Activated naive CD4-positive, alpha-beta T cell treated with anti-CD3 and anti-CD28 coated beads, Interleukin-2, amount 50 U/mL, for 72 hours (primary cell): ENCODE measurements around the gene MGAT5B. TPM values are rescaled to one million over a fixed set of nuclear protein-coding genes. Genes with fewer than 3 reads are reported as not detected.
"Not testable (repeated sequence)": the region's sequence is repeated elsewhere in the genome, so short reads cannot be mapped to it uniquely, and the experiment has no call there.

Experiments used
- ATAC-seq, 2 donors: fragments of 150-1000 bp; cut with Tn5 transposase; 2 replicates each; pipeline ENCODE4 v1.10.0; 2021; ENCODE audit warnings: mild to moderate bottlenecking in 2 of 2, moderate library complexity in 2 of 2
- DNase-seq, 2 donors: peaks; one replicate each; pipeline ENCODE4 v3.0.0; 2021 to 2022; ENCODE audit warnings: low spot score in 2 of 2
- H3K27ac Mint-ChIP-seq, 2 donors: one replicate each; pipeline ENCODE4 v1.8.0; 2022; ENCODE audit warnings: mild to moderate bottlenecking in 2 of 2, mixed read lengths in 2 of 2
- H3K36me3 Mint-ChIP-seq, 2 donors: one replicate each; pipeline ENCODE4 v1.8.0; 2022; ENCODE audit warnings: mixed read lengths in 2 of 2
- H3K9me3 Mint-ChIP-seq, 2 donors: one replicate each; pipeline ENCODE4 v1.8.0; 2022; ENCODE audit warnings: mixed read lengths in 2 of 2
- total RNA-seq, 2 donors: library from RNA; stranded (reverse); gene quantifications; one replicate each; pipeline ENCODE4 v1.2.3, GENCODE V29; 2022

The MGAT5B gene
- total RNA-seq, 2 donors from 2014 or later = 0.77 TPM; not detected in 1

DNA sequence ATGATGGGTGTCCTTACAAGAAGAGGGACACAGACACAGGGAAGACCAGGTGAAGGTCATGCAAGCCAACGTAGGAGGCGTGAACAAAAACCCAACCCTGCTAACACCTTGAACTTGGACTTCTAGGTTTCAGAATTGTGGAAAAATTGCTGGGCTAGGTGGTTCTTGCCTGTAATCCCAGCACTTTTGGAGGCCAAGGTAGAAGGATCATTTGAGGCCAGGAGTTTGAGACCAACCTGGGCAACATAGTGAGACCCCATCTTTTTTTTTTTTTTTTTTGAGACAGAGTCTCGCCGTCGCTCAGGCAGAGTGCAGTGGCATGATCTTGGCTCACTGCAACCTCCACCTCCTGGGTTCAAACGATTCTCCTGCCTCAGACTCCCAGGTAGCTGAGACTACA is 25.1 kb upstream of the MGAT5B start:
- not testable (repeated sequence) for H3K36me3 Mint-ChIP-seq, H3K9me3 Mint-ChIP-seq, DNase-seq, H3K27ac Mint-ChIP-seq, ATAC-seq

DNA sequence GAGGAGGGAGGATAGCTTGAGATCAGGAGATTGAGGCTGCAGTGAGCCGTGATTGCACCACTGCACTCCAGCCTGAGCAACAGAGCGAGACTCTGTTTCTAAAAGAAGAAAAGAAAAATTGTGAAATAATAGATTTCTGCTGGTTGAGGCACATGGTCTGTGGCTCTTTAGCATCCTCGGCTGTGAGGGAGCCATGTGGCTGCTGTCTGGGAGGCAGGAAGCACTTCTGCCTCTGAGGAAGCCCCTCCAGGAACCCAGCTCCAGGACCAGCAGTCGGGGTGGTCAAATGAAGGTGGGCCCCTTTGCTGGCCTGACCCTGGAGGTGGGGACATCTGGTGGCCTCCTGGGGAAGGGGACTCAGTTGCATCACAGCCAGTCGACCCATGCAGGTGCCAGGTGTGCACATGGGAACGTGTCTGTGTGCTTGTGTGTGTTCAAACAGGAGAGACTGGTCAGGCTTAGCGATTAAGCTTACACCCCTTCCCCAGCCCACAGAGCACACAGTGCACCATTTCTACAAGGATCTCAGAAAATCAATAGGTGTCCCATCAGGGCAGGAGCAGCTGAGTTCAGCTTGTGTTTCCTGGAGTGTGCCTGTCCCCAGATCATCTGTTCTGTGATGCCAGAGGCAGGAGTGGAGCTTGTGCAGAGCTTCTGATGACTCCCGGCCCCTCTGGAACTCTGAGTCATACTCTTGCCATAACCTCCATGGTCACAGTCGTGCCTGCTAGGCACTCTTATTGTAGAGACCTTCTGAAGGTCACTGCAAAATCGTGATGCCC is 24.3 kb upstream of the MGAT5B start:
- DNase-seq = no peak
- no peaks in the 10 kb centered on the region for H3K36me3 Mint-ChIP-seq
- no peaks in the 10 kb centered on the region for H3K9me3 Mint-ChIP-seq
- H3K27ac Mint-ChIP-seq = no peak overlapping the region
- no peak for ATAC-seq

DNA sequence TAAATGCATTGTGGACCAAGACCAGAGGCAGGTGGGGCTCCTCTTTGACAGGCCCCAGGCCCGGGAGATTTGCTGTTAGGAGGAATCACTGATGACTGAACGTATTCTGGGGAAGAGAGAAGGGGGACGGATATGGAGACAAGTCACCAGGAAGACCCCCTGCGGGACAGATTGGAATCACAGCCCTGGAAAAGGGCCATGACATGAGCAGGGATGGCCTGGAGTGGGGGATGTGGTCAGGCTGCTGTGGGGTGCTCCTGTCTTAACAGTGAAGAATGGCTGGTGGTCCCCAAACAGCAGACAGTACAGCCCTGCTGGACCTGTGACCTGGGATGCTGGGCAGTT is 23.7 kb upstream of the MGAT5B start:
- H3K36me3 Mint-ChIP-seq = no peaks in the 10 kb centered on the region
- H3K9me3 Mint-ChIP-seq = no peaks in the 10 kb centered on the region
- no peak for ATAC-seq

DNA sequence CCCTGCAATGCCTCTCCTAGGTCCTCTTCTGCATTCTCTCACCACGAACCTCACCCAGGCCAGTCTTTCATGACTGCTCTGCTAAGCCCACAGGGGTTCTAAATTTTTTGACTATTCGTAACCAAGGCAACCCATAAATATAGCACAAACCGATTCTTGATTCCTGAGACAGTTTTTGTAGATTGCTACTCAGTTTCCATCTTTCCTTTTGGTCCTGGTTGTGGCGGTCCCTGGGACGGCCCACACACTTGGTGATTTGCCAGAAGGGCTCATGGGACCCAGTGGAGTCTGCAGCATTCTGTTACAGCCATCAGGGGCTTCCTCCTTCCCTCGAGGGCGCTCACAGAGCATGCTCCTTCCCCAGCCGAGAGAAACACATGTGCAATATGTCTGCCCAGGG is 23.4 kb upstream of the MGAT5B start:
- Mint-ChIP-seq H3K9me3 (no peaks in the 10 kb centered on the region), H3K27ac (no peak overlapping the region), H3K36me3 (no peaks in the 10 kb centered on the region)
- no peak for ATAC-seq
- no peak for DNase-seq

More for the DNA sequence above, 23.7 kb upstream of the MGAT5B start:
- DNase-seq = no peak
- H3K27ac Mint-ChIP-seq = no peak overlapping the region

GRCh38 chr17:76845541-76846017 is 22.6 kb upstream of the MGAT5B start:
- Mint-ChIP-seq H3K9me3 (no peaks in the 10 kb centered on the region), H3K27ac (no peak overlapping the region), H3K36me3 (no peaks in the 10 kb centered on the region)
- no peak for DNase-seq
- no peak for ATAC-seq

DNA sequence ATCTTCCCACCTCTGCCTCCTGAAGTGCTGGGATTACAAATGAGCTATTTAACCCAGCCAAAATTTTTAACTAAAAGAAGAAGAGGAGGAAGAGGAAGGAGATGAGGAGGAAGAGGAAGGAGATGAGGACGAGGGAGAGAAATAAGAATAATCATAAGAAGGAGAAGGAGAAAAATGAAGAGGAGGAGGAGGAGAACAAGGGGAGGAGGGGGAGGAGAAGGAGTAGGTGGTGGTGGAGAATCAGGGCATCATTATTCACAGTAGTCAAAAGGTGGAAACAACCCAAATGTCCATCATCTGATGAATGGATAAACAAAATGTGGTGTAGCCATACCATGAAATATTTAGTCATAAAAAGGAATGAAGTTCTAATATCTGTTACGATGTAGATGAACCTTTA is 21.2 kb upstream of the MGAT5B start:
- Mint-ChIP-seq H3K27ac (no peak overlapping the region), H3K9me3 (no peaks in the 10 kb centered on the region), H3K36me3 (no peaks in the 10 kb centered on the region)
- ATAC-seq (no peak), DNase-seq (no peak)

DNA sequence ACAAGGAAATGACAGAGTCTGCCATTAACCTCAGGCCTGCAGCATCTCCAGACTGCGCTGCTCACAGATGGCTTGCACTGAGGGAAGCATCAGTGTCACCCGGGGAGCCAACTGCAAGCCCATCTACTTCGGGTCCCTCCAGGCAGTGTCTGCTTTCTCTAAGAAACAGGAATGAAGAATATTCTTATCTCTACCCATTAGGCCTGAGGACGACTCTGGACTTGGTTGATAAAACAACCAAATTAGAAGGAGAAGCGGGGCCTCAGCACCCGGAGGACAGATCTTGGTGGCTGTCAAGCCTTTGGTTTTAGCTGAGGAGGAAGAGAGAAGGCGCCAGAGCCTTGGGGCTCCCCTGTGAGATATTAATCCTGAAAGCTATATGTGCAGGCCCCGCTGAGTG is 19.5 kb upstream of the MGAT5B start:
- Mint-ChIP-seq H3K27ac (no peak overlapping the region), H3K9me3 (no peaks in the 10 kb centered on the region), H3K36me3 (no peaks in the 10 kb centered on the region)
- DNase-seq (no peak), ATAC-seq (no peak)

- H3K36me3 Mint-ChIP-seq, ATAC-seq, DNase-seq, H3K27ac Mint-ChIP-seq, H3K9me3 Mint-ChIP-seq: not testable (repeated sequence)
Measured at GRCh38 chr17:76849160-76849559, 19.0 kb upstream of the MGAT5B start.

- Mint-ChIP-seq H3K27ac (no peak overlapping the region), H3K9me3 (no peaks in the 10 kb centered on the region), H3K36me3 (no peaks in the 10 kb centered on the region)
- no peak for DNase-seq
- ATAC-seq = no peak
Measured at GRCh38 chr17:76852843-76853242, 15.4 kb upstream of the MGAT5B start.

DNA sequence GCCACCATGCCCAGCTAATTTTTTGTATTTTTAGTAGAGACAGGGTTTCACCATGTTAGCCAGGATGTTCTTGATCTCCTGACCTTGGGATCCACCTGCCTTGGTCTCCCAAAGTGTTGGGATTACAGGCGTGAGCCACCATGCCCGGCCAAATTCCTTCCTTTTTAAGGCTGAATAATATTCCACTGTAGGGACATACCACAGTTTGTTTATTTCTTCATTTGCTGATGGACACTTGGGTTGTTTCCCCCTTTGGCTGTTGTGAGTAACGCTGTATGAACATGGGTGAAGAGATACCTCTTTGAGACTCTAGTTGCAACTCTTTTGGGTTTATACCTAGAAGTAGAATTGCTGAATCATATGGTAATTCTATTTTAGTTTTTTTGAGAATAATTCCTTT is 13.1 kb upstream of the MGAT5B start:
- DNase-seq (no peak), ATAC-seq (no peak)
- H3K27ac Mint-ChIP-seq = no peak overlapping the region
- no peaks in the 10 kb centered on the region for H3K9me3 Mint-ChIP-seq
- no peaks in the 10 kb centered on the region for H3K36me3 Mint-ChIP-seq

DNA sequence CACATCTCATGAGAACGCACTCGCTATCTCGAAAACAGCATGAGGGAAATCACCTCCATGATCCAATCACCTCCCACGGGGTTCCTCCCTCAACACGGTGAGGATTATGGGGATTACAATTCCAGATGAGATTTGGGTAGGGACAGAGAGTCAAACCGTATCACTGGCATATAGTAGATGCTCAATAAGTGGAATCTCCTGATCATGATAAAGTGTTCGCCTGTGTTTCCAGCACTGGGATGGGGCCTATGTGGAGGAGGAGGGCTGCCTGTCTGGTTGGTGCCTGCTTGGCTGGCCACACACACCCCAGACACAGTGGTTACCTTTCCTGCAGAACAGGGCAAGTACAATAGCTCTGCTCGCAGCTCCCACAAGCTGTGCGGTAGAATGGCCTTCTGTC is 6.1 kb upstream of the MGAT5B start:
- Mint-ChIP-seq H3K9me3 (no peaks in the 10 kb centered on the region), H3K27ac (peak overlapping the region in 1 of 2 donors; percentile 48), H3K36me3 (no peaks in the 10 kb centered on the region)
- DNase-seq (no peak), ATAC-seq (no peak)

GRCh38 chr17:76862494-76862893 is 5.7 kb upstream of the MGAT5B start:
- Mint-ChIP-seq H3K9me3 (no peaks in the 10 kb centered on the region), H3K27ac (no peak overlapping the region), H3K36me3 (no peaks in the 10 kb centered on the region)
- no peak for ATAC-seq
- DNase-seq = no peak

DNA sequence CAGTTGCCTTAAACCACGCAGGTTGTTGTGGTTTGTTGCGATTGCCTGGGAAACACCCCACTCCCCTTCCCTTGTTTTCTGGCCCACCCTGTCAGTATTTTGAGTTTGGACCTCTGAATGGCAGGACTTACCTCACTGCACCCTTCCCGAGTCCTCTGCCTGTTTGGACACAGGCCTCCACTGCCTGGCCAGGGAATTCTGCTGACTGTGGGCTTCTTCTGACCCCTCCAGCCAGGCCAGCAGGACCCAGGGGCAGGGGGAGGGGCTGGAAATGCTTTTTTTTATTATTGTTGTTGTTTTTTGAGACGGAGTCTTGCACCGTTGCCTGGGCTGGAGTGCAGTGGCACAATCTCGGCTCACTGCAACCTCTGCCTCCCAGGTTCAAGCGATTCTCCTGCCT is 4.2 kb upstream of the MGAT5B start:
- H3K9me3 Mint-ChIP-seq = no peaks in the 10 kb centered on the region
- DNase-seq (no peak), ATAC-seq (no peak)
- no peaks in the 10 kb centered on the region for H3K36me3 Mint-ChIP-seq
- H3K27ac Mint-ChIP-seq = no peak overlapping the region

GRCh38 chr17:76865174-76865573 is 3.0 kb upstream of the MGAT5B start:
- Mint-ChIP-seq H3K9me3 (no peaks in the 10 kb centered on the region), H3K36me3 (no peaks in the 10 kb centered on the region), H3K27ac (no peak overlapping the region)
- DNase-seq = no peak
- ATAC-seq = no peak

GRCh38 chr17:76866203-76866602 is 2.0 kb upstream of the MGAT5B start:
- no peak for DNase-seq
- ATAC-seq = no peak
- no peak overlapping the region for H3K27ac Mint-ChIP-seq
- no peaks in the 10 kb centered on the region for H3K36me3 Mint-ChIP-seq
- H3K9me3 Mint-ChIP-seq = no peaks in the 10 kb centered on the region

- no peak for ATAC-seq
- Mint-ChIP-seq H3K36me3 (no peaks in the 10 kb centered on the region), H3K27ac (peak overlapping the region in 1 of 2 donors; percentile 15), H3K9me3 (no peaks in the 10 kb centered on the region)
- DNase-seq = no peak
Measured at GRCh38 chr17:76866774-76867577, 1.2 kb upstream of the MGAT5B start.

DNA sequence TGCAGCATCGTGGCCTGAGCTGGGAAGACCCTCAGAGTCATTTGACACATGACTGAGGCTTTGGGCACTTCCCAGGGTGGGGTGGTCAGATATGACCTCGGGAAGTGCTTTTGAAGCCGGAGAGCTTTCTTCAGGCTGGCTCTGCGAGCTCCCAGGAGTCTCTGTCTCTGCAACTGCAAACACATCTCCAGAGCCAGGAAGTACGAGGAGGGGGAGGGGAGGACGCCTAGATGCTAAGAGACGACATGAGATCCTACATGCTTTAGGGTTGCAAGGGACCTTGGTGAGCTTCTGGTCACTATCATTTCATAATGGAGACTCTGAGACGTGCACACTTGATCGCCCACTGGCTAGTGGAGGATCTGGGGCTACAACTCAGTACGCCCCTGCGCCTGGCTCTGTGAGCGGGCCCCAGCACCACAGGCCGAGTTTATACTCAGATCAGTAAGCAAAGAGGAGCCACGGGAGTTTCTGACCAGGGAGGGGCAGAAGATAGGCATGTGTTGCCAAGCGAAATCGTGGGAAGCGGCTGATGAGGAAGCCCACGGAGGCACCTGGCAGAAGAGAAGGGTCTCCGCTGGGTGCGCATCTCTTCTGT is 527 bp upstream of the MGAT5B start:
- no peak for ATAC-seq
- DNase-seq = no peak

More for the DNA sequence above, 527 bp upstream of the MGAT5B start:
- Mint-ChIP-seq H3K9me3 (no peaks in the 10 kb centered on the region), H3K27ac (no peak overlapping the region), H3K36me3 (no peaks in the 10 kb centered on the region)
